Hematopoietic multipotent progenitor cell treated with erythropoietin and hydrocortisone succinate and interleukin-3 and kit ligand, for 8 days (in vitro differentiated cells): ENCODE data around the gene ARHGAP22.
"Not testable (repeated sequence)": the region's sequence is repeated elsewhere in the genome, so short reads cannot be mapped to it uniquely, and the experiment has no call there.

Source experiments
- DNase-seq: peaks from one replicate; pipeline ENCODE4 v3.0.0-alpha.2; 2015

Gene ARHGAP22

GRCh38 chr10:48446785-48447184, 158.1 kb downstream of the ARHGAP22 start:
- no peak for DNase-seq

- DNase-seq = no peak
Observed at GRCh38 chr10:48445932-48446331, 158.9 kb downstream of the ARHGAP22 start.

- peak; percentile 55 for DNase-seq
Observed at GRCh38 chr10:48444861-48445841, 159.7 kb downstream of the ARHGAP22 start.

GRCh38 chr10:48444266-48444665, 160.6 kb downstream of the ARHGAP22 start:
- DNase-seq = peak; percentile 82

- no peak for DNase-seq
Observed at GRCh38 chr10:48442809-48443177, 162.1 kb downstream of the ARHGAP22 start.

GRCh38 chr10:48442090-48442808, 162.6 kb downstream of the ARHGAP22 start:
- no peak for DNase-seq

GRCh38 chr10:48440771-48441170, 164.1 kb downstream of the ARHGAP22 start:
- no peak for DNase-seq

GRCh38 chr10:48439581-48440041, 165.3 kb downstream of the ARHGAP22 start:
- no peak for DNase-seq

- no peak for DNase-seq
Observed at GRCh38 chr10:48439031-48439430, 165.8 kb downstream of the ARHGAP22 start.

GRCh38 chr10:48437546-48437945, 167.3 kb downstream of the ARHGAP22 start:
- DNase-seq = no peak

GRCh38 chr10:48431871-48432270, 173.0 kb downstream of the ARHGAP22 start:
- peak; percentile 76 for DNase-seq

GRCh38 chr10:48430402-48430993, 174.4 kb downstream of the ARHGAP22 start:
- peak; percentile 14 for DNase-seq

GRCh38 chr10:48429309-48429708, 175.6 kb downstream of the ARHGAP22 start:
- DNase-seq = no peak

- no peak for DNase-seq
Observed at GRCh38 chr10:48428896-48429295, 176.0 kb downstream of the ARHGAP22 start.

GRCh38 chr10:48423884-48424283, 181.0 kb downstream of the ARHGAP22 start:
- DNase-seq = no peak

- DNase-seq = not testable (repeated sequence)
Observed at GRCh38 chr10:48421862-48422261, 183.0 kb downstream of the ARHGAP22 start.

GRCh38 chr10:48419714-48420113, 185.2 kb downstream of the ARHGAP22 start:
- no peak for DNase-seq

GRCh38 chr10:48418189-48418788, 186.6 kb downstream of the ARHGAP22 start:
- no peak for DNase-seq

- DNase-seq = no peak
Observed at GRCh38 chr10:48417374-48417773, 187.5 kb downstream of the ARHGAP22 start.

GRCh38 chr10:48416584-48417232, 188.2 kb downstream of the ARHGAP22 start:
- DNase-seq = no peak

- DNase-seq = no peak
Observed at GRCh38 chr10:48414778-48415177, 190.1 kb downstream of the ARHGAP22 start.

- DNase-seq = no peak
Observed at GRCh38 chr10:48414160-48414559, 190.7 kb downstream of the ARHGAP22 start.
